IPS DF 6.9 (cell line): Measurements from ENCODE around the gene KCNMB2.
"Not testable (repeated sequence)": the region's sequence is repeated elsewhere in the genome, so short reads cannot be mapped to it uniquely, and the experiment has no call there.

ENCODE experiments used
- DNase-seq: peaks from one replicate; pipeline ENCODE4 v3.0.0-alpha.2; 2013; ENCODE audit warnings: low read depth, low spot score
- H3K27ac ChIP-seq: one replicate; pipeline ENCODE4 v1.5.1; 2013; ENCODE audit warnings: low read length, control low read depth
- H3K27me3 ChIP-seq: 2 replicates; pipeline ENCODE4 v1.6.1; 2013; ENCODE audit warnings: mild to moderate bottlenecking, low read length; ENCODE audit not compliant: control insufficient read depth, insufficient read depth
- H3K36me3 ChIP-seq: 2 replicates; pipeline ENCODE4 v1.6.1; 2013; ENCODE audit warnings: low read length; ENCODE audit not compliant: control insufficient read depth, insufficient read depth
- H3K4me1 ChIP-seq: 2 replicates; pipeline ENCODE4 v1.6.1; 2013; ENCODE audit warnings: low read length; ENCODE audit not compliant: control insufficient read depth, insufficient read depth
- H3K4me3 ChIP-seq: 2 replicates; pipeline ENCODE4 v1.5.1; 2013; ENCODE audit warnings: mild to moderate bottlenecking, low read length
- H3K9me3 ChIP-seq: 2 replicates; pipeline ENCODE4 v1.6.1; 2013; ENCODE audit warnings: low read length, inconsistent platforms; ENCODE audit not compliant: control insufficient read depth, insufficient read depth
- WGBS: extraction: QIAGEN DNeasy Blood & Tissue Kit; methylation state at CpG from one replicate; pipeline ENCODE4 v1.1.7; 2013; ENCODE audit warnings: mixed read lengths, missing lambda C conversion rate; ENCODE audit not compliant: insufficient read length, insufficient coverage; 5-methylcytosine and 5-hydroxymethylcytosine counted together

KCNMB2 gene

DNA sequence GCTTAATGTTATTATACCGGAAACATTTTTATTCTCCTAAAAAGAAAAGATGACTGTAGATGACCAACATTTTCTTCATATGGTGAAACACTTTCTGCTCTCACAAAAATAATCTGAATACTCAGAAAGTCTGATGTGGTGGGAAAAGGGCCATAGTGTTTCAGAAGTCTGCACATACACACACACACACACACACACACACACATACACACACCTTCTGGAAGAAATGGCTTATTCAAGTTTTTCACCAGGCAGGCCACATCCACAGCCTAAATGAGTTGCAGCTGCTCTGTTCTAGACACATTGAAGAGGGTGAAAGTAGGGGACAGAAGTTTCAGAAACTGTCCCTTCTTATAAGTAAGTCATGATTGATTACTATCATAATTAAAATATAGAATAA is 315.3 kb downstream of the KCNMB2 start:
- WGBS, result no CpG with 5 or more reads among the region's 1 CpG
- Histone ChIP-seq H3K27ac (no peak overlapping the region), H3K36me3 (no peaks in the 10 kb centered on the region), H3K27me3 (no peaks in the 10 kb centered on the region), H3K9me3 (no peaks in the 10 kb centered on the region), H3K4me3 (no peak overlapping the region), H3K4me1 (no peaks in the 10 kb centered on the region)
- DNase-seq, result no peak

DNA sequence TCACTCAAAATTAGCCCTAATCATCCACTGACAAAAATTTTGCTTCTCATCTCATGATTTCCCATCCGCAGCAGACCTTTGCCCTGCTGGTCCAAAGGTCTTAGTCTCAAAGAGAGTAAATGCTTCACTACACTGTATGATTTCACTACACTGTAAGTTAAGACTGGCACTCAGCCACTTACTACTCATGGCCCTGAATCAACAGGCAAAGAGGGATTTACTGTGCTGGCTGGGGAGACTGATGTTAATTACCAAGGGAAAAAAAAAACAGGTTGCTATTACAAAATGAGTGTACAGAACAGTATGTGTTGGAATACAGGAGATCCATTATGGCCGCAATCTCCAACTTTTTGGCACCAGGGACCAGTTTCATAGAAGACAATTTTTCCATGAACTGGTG is 320.6 kb downstream of the KCNMB2 start:
- WGBS, result no CpG with 5 or more reads among the region's 2 CpGs
- H3K36me3 ChIP-seq, result no peaks in the 10 kb centered on the region

DNA sequence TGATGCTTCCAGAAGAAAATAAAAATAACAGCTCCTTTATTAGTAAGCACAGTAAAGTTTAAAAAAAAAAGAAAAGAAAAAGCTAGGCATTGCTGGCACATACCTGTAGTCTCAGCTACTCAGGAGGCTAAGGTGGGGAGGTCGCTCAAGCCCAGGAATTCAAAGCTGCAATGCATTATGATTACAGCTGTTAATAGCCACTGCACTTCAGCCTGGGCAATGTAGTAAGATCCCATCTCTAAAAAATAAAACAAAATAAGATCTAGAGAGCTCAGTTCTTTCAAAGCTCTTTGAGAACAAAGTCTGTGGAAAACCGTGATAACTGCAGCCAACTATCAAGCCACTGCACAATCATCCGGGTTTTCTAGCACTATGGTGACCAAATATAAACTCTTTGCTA is 323.1 kb downstream of the KCNMB2 start:
- Histone ChIP-seq H3K4me3 (no peak overlapping the region), H3K27ac (no peak overlapping the region), H3K4me1 (no peaks in the 10 kb centered on the region), H3K9me3 (no peaks in the 10 kb centered on the region), H3K36me3 (no peaks in the 10 kb centered on the region), H3K27me3 (no peaks in the 10 kb centered on the region)
- no CpG with 5 or more reads among the region's 3 CpGs for WGBS
- DNase-seq, result no peak

More for the DNA sequence above, 320.6 kb downstream of the KCNMB2 start:
- Histone ChIP-seq H3K27me3 (no peaks in the 10 kb centered on the region), H3K9me3 (no peaks in the 10 kb centered on the region), H3K27ac (no peak overlapping the region), H3K4me3 (no peak overlapping the region), H3K4me1 (no peaks in the 10 kb centered on the region)
- DNase-seq, result no peak

DNA sequence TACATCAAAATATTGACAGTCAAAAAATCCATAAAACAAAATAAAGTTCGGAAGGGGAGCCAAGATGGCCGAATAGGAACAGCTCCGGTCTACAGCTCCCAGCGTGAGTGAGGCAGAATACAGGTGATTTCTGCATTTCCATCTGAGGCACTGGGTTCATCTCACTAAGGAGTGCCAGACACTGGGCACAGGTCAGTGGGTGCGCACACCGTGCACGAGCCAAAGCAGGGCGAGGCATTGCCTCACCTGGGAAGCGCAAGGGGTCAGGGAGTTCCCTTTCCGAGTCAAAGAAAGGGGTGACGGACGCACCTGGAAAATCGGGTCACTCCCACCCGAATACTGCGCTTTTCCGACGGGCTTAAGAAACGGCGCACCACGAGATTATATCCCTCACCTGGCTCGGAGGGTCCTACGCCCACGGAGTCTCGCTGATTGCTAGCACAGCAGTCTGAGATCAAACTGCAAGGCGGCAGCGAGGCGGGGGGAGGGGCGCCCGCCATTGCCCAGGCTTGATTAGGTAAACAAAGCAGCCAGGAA is 323.7 kb downstream of the KCNMB2 start:
- not testable (repeated sequence) for H3K27ac ChIP-seq, DNase-seq, H3K27me3 ChIP-seq, H3K36me3 ChIP-seq, H3K4me3 ChIP-seq, H3K4me1 ChIP-seq, H3K9me3 ChIP-seq
- no CpG with 5 or more reads among the region's 29 CpGs for WGBS

DNA sequence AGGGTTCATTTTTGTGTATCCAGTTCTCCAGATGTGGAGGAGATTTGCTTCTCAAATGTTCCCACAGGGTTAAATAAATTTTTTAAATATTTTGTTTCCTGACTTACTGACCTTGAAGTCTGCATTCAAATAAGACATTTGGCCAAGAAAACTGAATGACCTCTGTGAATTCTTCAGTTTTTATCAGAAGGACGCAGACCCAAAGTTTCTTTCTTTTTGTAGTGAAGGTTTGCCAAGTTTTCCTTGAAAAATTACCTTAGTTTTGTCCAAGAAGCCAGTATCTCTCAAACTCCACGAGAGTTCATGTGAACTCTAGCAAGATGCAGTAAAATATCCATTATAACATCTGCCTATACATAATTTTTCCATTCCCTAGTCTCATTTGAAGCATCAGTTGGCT is 332.4 kb downstream of the KCNMB2 start:
- no peak overlapping the region for H3K4me3 ChIP-seq
- H3K27me3 ChIP-seq, result no peaks in the 10 kb centered on the region
- WGBS, result no CpG with 5 or more reads among the region's 2 CpGs
- no peak for DNase-seq
- H3K27ac ChIP-seq, result no peak overlapping the region
- H3K4me1 ChIP-seq, result no peaks in the 10 kb centered on the region
- H3K36me3 ChIP-seq, result no peaks in the 10 kb centered on the region
- H3K9me3 ChIP-seq, result no peaks in the 10 kb centered on the region

DNA sequence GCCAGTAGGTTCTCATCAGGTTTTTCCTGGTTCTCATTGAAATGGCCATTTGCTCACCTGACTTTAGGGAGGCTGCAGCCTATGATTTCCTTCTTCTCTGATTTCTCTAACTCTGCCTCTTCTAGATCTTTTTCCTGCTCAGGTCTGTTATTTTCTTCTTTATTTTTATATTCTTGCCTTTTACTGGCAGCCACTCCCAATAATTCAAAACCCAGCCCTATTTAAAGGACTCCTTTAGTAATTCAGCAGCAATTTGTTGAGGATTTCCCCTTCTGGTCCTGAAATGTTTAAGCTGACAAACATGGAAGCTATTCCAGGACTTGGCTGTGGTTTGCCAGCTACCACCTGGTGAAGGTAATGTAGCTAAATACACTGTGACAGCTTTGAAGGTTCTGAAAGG is 333.8 kb downstream of the KCNMB2 start:
- Histone ChIP-seq H3K27me3 (no peaks in the 10 kb centered on the region), H3K9me3 (no peaks in the 10 kb centered on the region), H3K27ac (no peak overlapping the region), H3K4me1 (no peaks in the 10 kb centered on the region), H3K36me3 (no peaks in the 10 kb centered on the region), H3K4me3 (no peak overlapping the region)
- no peak for DNase-seq

DNA sequence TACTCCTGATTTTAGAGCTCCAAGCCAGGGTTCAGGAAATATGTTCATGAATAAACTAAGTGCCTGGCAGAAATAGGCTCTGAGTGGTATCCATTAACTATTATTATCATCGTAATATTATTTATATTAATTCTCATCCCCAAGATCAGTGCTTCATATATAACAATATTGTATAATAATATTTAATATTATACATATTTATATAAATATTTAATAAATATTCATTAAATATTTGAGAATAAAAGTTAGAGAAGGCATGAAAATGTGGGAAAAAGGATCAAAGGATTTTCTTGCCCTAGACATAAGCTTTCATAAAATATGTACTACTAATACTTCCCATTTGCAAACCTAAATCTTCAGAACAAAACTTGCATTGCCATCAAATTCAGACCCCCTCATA is 338.9 kb downstream of the KCNMB2 start:
- Histone ChIP-seq H3K4me3 (no peak overlapping the region), H3K4me1 (peaks cover 1% of the 10 kb centered on the region; the same call in 1 of the 2 replicates), H3K27ac (no peak overlapping the region), H3K36me3 (no peaks in the 10 kb centered on the region), H3K9me3 (no peaks in the 10 kb centered on the region), H3K27me3 (no peaks in the 10 kb centered on the region)
- DNase-seq, result no peak
- WGBS, result no CpG with 5 or more reads among the region's 1 CpG

DNA sequence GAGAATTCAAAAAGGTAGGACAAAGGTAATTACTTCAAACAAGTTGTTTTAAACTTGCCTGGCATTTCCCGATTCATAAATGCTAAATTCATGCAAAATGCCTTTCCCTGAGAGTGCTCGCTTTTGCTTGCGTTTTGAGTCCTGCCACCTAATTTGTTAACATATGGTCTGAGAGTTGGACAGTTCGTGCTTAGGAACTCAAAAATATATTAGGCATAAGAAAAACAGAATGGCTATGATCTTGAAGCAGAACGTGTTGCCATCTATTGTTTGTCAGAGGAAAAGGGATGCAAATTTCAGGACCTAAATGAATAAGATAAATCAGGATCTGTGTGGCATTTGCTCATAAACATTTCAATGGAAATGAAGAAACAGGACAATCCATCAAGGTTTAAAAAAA is 339.6 kb downstream of the KCNMB2 start:
- no peak overlapping the region for H3K4me3 ChIP-seq
- no CpG with 5 or more reads among the region's 5 CpGs for WGBS
- no peak for DNase-seq
- H3K36me3 ChIP-seq, result no peaks in the 10 kb centered on the region
- H3K9me3 ChIP-seq, result no peaks in the 10 kb centered on the region
- H3K4me1 ChIP-seq, result peaks cover 1% of the 10 kb centered on the region; the same call in 1 of the 2 replicates
- no peak overlapping the region for H3K27ac ChIP-seq
- H3K27me3 ChIP-seq, result no peaks in the 10 kb centered on the region

DNA sequence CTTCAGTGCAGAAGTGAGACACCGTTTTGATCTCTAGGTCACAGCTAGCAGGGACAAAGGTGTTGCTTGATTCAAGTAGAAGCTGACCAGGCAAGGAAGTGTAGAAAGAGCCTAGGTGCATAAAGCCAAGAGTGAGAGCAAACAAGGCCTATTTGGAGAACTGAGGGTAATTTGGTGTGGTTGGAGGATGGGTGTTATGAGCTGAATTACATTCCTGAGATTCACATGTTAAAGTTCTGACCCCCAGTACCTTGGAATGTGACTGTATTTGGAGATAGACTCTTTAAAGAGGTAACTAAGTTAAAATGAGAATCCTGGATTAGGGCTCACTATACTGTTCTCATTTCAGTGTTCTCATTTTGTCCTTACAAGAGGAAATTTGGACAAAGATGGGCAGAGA is 344.0 kb downstream of the KCNMB2 start:
- DNase-seq, result no peak
- H3K36me3 ChIP-seq, result no peaks in the 10 kb centered on the region
- no peak overlapping the region for H3K4me3 ChIP-seq
- H3K27ac ChIP-seq, result no peak overlapping the region
- no peaks in the 10 kb centered on the region for H3K27me3 ChIP-seq
- no peaks in the 10 kb centered on the region for H3K9me3 ChIP-seq
- no CpG with 5 or more reads among the region's 1 CpG for WGBS
- peaks cover 1% of the 10 kb centered on the region; the same call in 1 of the 2 replicates for H3K4me1 ChIP-seq
